ENCODE measurements around the gene PROX2.

The PROX2 gene

GRCh38 chr14:74902941-74903705 is 27.2 kb upstream of the PROX2 start:
- no peak overlapping the region for H3K27ac ChIP-seq
- TF ChIP-seq ZFX (IDR thresholded peaks at IDR 0.05; ENCODE audit: borderline replicate concordance): no peak
- TF ChIP-seq, protein P1, sequence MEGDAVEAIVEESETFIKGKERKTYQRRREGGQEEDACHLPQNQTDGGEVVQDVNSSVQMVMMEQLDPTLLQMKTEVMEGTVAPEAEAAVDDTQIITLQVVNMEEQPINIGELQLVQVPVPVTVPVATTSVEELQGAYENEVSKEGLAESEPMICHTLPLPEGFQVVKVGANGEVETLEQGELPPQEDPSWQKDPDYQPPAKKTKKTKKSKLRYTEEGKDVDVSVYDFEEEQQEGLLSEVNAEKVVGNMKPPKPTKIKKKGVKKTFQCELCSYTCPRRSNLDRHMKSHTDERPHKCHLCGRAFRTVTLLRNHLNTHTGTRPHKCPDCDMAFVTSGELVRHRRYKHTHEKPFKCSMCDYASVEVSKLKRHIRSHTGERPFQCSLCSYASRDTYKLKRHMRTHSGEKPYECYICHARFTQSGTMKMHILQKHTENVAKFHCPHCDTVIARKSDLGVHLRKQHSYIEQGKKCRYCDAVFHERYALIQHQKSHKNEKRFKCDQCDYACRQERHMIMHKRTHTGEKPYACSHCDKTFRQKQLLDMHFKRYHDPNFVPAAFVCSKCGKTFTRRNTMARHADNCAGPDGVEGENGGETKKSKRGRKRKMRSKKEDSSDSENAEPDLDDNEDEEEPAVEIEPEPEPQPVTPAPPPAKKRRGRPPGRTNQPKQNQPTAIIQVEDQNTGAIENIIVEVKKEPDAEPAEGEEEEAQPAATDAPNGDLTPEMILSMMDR (IDR thresholded peaks at IDR 0.05): no peak

DNA sequence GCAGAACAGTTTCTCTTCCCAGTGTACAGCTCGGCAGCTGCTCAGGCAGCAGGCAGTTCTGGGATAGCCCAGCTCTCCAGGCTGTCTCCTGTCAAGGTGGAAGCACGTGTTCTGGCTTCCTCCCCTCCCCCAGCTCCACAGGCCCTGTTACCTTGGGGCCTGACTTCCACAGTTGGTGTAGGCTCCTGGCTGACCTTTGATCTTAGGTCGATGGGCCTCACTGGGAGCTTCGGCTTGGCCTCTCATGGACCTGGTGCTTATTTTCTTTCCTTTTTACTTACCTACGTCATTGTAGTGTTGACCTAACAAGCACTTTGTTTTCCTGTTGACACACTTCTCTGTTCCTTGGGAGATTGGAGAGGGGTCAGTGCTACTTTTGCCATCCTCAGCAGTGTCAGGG is 22.7 kb upstream of the PROX2 start:
- H3K27ac ChIP-seq: no peak overlapping the region
- TF ChIP-seq, protein P1 (IDR thresholded peaks at IDR 0.05): no peak
- no peak for TF ChIP-seq ZFX (IDR thresholded peaks at IDR 0.05; ENCODE audit: borderline replicate concordance)

GRCh38 chr14:74898083-74898482 is 22.1 kb upstream of the PROX2 start:
- TF ChIP-seq, protein P1 (IDR thresholded peaks at IDR 0.05): no peak
- no peak for TF ChIP-seq ZFX (IDR thresholded peaks at IDR 0.05; ENCODE audit: borderline replicate concordance)

GRCh38 chr14:74897642-74898041 is 21.7 kb upstream of the PROX2 start:
- H3K27ac ChIP-seq: no peak overlapping the region
- TF ChIP-seq, protein P1 (IDR thresholded peaks at IDR 0.05): no peak
- no peak for TF ChIP-seq ZFX (IDR thresholded peaks at IDR 0.05; ENCODE audit: borderline replicate concordance)

More at GRCh38 chr14:74898083-74898482, 22.1 kb upstream of the PROX2 start:
- H3K27ac ChIP-seq: no peak overlapping the region

- H3K27ac ChIP-seq: no peak overlapping the region
- TF ChIP-seq, protein P1 (IDR thresholded peaks at IDR 0.05): no peak
- TF ChIP-seq ZFX (IDR thresholded peaks at IDR 0.05; ENCODE audit: borderline replicate concordance): no peak
Measured at GRCh38 chr14:74896400-74896799, 20.5 kb upstream of the PROX2 start.

GRCh38 chr14:74893614-74894091 is 17.7 kb upstream of the PROX2 start:
- no peak overlapping the region for H3K27ac ChIP-seq
- TF ChIP-seq, protein P1 (IDR thresholded peaks at IDR 0.05): no peak
- no peak for TF ChIP-seq ZFX (IDR thresholded peaks at IDR 0.05; ENCODE audit: borderline replicate concordance)

DNA sequence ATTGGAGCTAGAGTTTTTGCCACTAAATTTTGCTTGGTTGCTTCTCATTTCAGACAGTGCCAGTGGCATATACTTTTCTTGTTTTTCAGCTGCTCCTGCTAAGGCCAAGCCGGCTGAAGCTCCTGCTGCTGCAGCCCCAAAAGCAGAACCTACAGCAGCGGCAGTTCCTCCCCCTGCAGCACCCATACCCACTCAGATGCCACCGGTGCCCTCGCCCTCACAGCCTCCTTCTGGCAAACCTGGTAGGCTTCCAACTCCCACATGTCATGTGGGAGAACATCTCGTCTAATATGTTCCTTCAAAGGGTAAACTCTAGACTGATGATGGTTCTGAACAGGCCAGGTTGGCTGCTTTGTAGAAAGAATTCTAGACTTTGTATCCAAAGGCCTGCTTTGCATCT is 16.8 kb upstream of the PROX2 start:
- TF ChIP-seq ZFX (IDR thresholded peaks at IDR 0.05; ENCODE audit: borderline replicate concordance): no peak
- TF ChIP-seq, protein P1 (IDR thresholded peaks at IDR 0.05): no peak
- no peak overlapping the region for H3K27ac ChIP-seq
